Measurements from ENCODE around the gene AIFM2. TPM values are rescaled to one million over a fixed set of nuclear protein-coding genes. Genes with fewer than 3 reads are reported as not detected.

The AIFM2 gene
- total and polyA plus RNA-seq, 2 donors (not counting 3 experiments of a cell fraction or from before 2014, with no cell fraction given) = 6.9 to 8.7 TPM

GRCh38 chr10:70162892-70163201 is 30.2 kb upstream of the AIFM2 start:
- peaks cover 1 to 22% of the 10 kb centered on the region in 2 experiments for H3K36me3 ChIP-seq (ENCODE audit: control insufficient read depth in 2 of 2, extremely low read depth in 1 of 2, insufficient read depth in 2 of 2, low read length in 2 of 2)
- no peak overlapping the region for H3K9ac ChIP-seq (replicated peaks; ENCODE audit: extremely low read depth, insufficient read depth, low read length)
- ChIA-PET POLR2A (interaction anchor here (0.6 kb wide), 1 partner anchor 34 kb away, joined by 4 read pairs; no protein-coding TSS in a partner anchor), CTCF (interaction anchor here (1.5 kb wide), 1 partner anchor 16 kb away, joined by 4 read pairs; the partner anchor contains the start of gene TYSND1)
- no peak overlapping the region for H3K27ac ChIP-seq (ENCODE audit: insufficient read depth, low read depth, low read length)
- no peaks in the 10 kb centered on the region for H3K27me3 ChIP-seq (ENCODE audit: control insufficient read depth in 2 of 2, insufficient read depth in 2 of 2, low read length in 2 of 2)
- H3K79me2 ChIP-seq (ENCODE audit: control insufficient read depth, insufficient read depth, low read length) = peaks cover 73% of the 10 kb centered on the region
- no peak for FAIRE-seq
- H2AFZ ChIP-seq (ENCODE audit: low read depth, low read length) = no peak overlapping the region
- BruUV-seq (replicated peaks) = no TSS peak
- no peaks in the 10 kb centered on the region for H3K4me1 ChIP-seq (ENCODE audit: control insufficient read depth, extremely low read depth, insufficient read depth, low read length)
- H3K4me2 ChIP-seq (ENCODE audit: insufficient read depth, low read length) = no peak overlapping the region
- H3K4me3 ChIP-seq (replicated peaks in 1 of 3; ENCODE audit: insufficient read depth in 1 of 3, low read depth in 1 of 3, low read length in 3 of 3) = no peak overlapping the region
- DNase-seq (ENCODE audit: low read depth, low spot score) = no peak
- TF ChIP-seq JUN (IDR thresholded peaks at IDR 0.05; ENCODE audit: borderline replicate concordance, insufficient read depth, insufficient read length, low read depth) (no peak), EZH2 (IDR thresholded peaks at IDR 0.05; ENCODE audit: borderline replicate concordance, low read depth, low read length, severe bottlenecking) (no peak), POLR2AphosphoS5 (IDR thresholded peaks at IDR 0.05; ENCODE audit: insufficient read depth, low read depth, low read length) (no peak), POLR2A (IDR thresholded peaks at IDR 0.05; ENCODE audit: low read depth, low read length) (no peak), FOS (IDR thresholded peaks at IDR 0.05; ENCODE audit: borderline replicate concordance, insufficient read depth, low read length) (no peak), MYC (IDR thresholded peaks at IDR 0.05; ENCODE audit: low read depth, low read length) (no peak), CTCF (IDR thresholded peaks at IDR 0.05; ENCODE audit: extremely low read depth in 1 of 2, insufficient read depth in 1 of 2, low read depth in 1 of 2, low read length in 2 of 2) (no peak), MAX (IDR thresholded peaks at IDR 0.05; ENCODE audit: insufficient read depth, insufficient read length) (no peak), GATA2 (IDR thresholded peaks at IDR 0.05; ENCODE audit: insufficient read depth, insufficient read length, low read depth, low read length) (no peak)
- dilution Hi-C loops (cut with MboI; ENCODE audit: extremely low pct_ligation_motif_present, low sequenced_read_pairs) = no loop called here
- intact Hi-C loops (cut with micrococcal nuclease) = no loop called here
- H4K20me1 ChIP-seq (replicated peaks; ENCODE audit: control insufficient read depth, extremely low read depth, insufficient read depth, low read length) = peaks cover 5% of the 10 kb centered on the region
- H3K9me3 ChIP-seq (replicated peaks; ENCODE audit: control insufficient read depth, insufficient read depth, low read length) = no peaks in the 10 kb centered on the region
- H3K9me1 ChIP-seq (replicated peaks; ENCODE audit: control insufficient read depth, extremely low read depth, insufficient read depth, low read length) = no peaks in the 10 kb centered on the region

Measured in endothelial cell of umbilical vein (primary cell).